B cell (primary cell): ENCODE data around the gene IPP. TPM values are rescaled to one million over a fixed set of nuclear protein-coding genes. Genes with fewer than 3 reads are reported as not detected.
"Not testable (repeated sequence)": the region's sequence is repeated elsewhere in the genome, so short reads cannot be mapped to it uniquely, and the experiment has no call there.

Experiments used
- ATAC-seq: fragments of 200-7000 bp; cut with Tn5 transposase; one replicate; pipeline ENCODE4 v1.10.0; 2021; ENCODE audit warnings: low read depth, mild to moderate bottlenecking, moderate number of reproducible peaks, moderate library complexity
- CTCF ChIA-PET: fragments of 350-600 bp; sonication (Branson Sonifier 250); formaldehyde crosslinking; loops from one replicate; lab custom pipeline; 2021; ENCODE audit warnings: antibody characterized with exemption, inconsistent platforms; lab: Charles Lee
- POLR2A ChIA-PET: fragments of 350-600 bp; sonication (Branson Sonifier 250); formaldehyde crosslinking; loops from one replicate; lab custom pipeline; 2021; ENCODE audit warnings: antibody characterized with exemption; lab: Charles Lee
- DNase-seq: peaks from one replicate; pipeline ENCODE4 v3.0.0; 2013
- H2AFZ ChIP-seq: 2 replicates; pipeline ENCODE4 v1.6.1; 2012; ENCODE audit warnings: mild to moderate bottlenecking, low read depth, low read length; ENCODE audit not compliant: insufficient read depth, poor library complexity, severe bottlenecking
- H3K27ac ChIP-seq, 2 donors: 1 replicate in 1 of 2; 2 replicates in 1 of 2; pipeline ENCODE4 v1.5.1; 2012 to 2013; ENCODE audit warnings: low read length in 2 of 2, mild to moderate bottlenecking in 2 of 2, moderate library complexity in 1 of 2
- H3K27me3 ChIP-seq, 4 experiments: fragments of 200-600 bp in 1 of 4; sonication (generic) in 1 of 4; replicated peaks in 1 of 4; 1 replicate in 2 of 4; 2 replicates in 2 of 4; pipeline versions ENCODE4 v1.6.1 to v1.7.0; 2013 to 2016; ENCODE audit warnings: low read length in 3 of 4, mild to moderate bottlenecking in 2 of 4, mixed read lengths in 1 of 4, moderate library complexity in 1 of 4; ENCODE audit not compliant: insufficient read depth in 4 of 4, control insufficient read depth in 3 of 4; ENCODE audit errors: control extremely low read depth in 1 of 4
- H3K36me3 ChIP-seq, 2 experiments: replicated peaks in 1 of 2; 1 replicate in 1 of 2; 2 replicates in 1 of 2; pipeline versions ENCODE4 v1.6.1 to v1.7.1; 2013; ENCODE audit warnings: low read length in 1 of 2; ENCODE audit not compliant: insufficient read depth in 2 of 2, control insufficient read depth in 1 of 2; ENCODE audit errors: control extremely low read depth in 1 of 2, extremely low read depth in 1 of 2
- H3K4me1 ChIP-seq, 2 donors: fragments of 200-600 bp in 1 of 2; sonication (generic) in 1 of 2; 1 replicate in 1 of 2; 2 replicates in 1 of 2; pipeline versions ENCODE4 v1.5.1 to v1.6.1; 2013 to 2017; ENCODE audit warnings: low read length in 2 of 2; ENCODE audit not compliant: control insufficient read depth in 2 of 2, insufficient read depth in 2 of 2
- H3K4me2 ChIP-seq: replicated peaks from 2 replicates; pipeline ENCODE3; 2012; ENCODE audit warnings: mild to moderate bottlenecking, low read depth, low read length; ENCODE audit not compliant: poor library complexity, severe bottlenecking
- H3K4me3 ChIP-seq, 5 experiments: fragments of 200-600 bp in 1 of 5; sonication (generic) in 1 of 5; 1 replicate in 3 of 5; 2 replicates in 2 of 5; pipeline versions ENCODE4 v1.5.1 to v1.7.0; 2011 to 2016; ENCODE audit warnings: low read length in 4 of 5, mild to moderate bottlenecking in 4 of 5, low read depth in 2 of 5, control low read depth in 1 of 5, moderate library complexity in 1 of 5; ENCODE audit not compliant: insufficient read depth in 1 of 5; ENCODE audit errors: control extremely low read depth in 1 of 5, extremely low read depth in 1 of 5
- H3K79me2 ChIP-seq: fragments of 200-600 bp; sonication (generic); one replicate; pipeline ENCODE4 v1.6.0; 2016; ENCODE audit warnings: low read length; ENCODE audit not compliant: control insufficient read depth, insufficient read depth
- H3K9ac ChIP-seq: fragments of 200-600 bp; sonication (generic); 2 replicates; pipeline ENCODE4 v1.6.1; 2017; ENCODE audit warnings: mild to moderate bottlenecking, low read length, moderate library complexity
- H3K9me3 ChIP-seq, 3 donors: one replicate each; pipeline versions ENCODE4 v1.6.1 to v1.7.1; 2013; ENCODE audit warnings: low read length in 2 of 3; ENCODE audit not compliant: control insufficient read depth in 2 of 3, insufficient read depth in 1 of 3; ENCODE audit errors: control extremely low read depth in 1 of 3
- H4K20me1 ChIP-seq: 2 replicates; pipeline ENCODE4 v1.6.0; 2012; ENCODE audit warnings: mild to moderate bottlenecking, low read length; ENCODE audit not compliant: insufficient read depth, control insufficient read depth, poor library complexity, severe bottlenecking
- H3K27ac Mint-ChIP-seq: one replicate; pipeline ENCODE4 v1.8.0; 2021; ENCODE audit warnings: mixed read lengths
- H3K27me3 Mint-ChIP-seq: one replicate; pipeline ENCODE4 v1.8.0; 2021; ENCODE audit warnings: mixed read lengths
- H3K4me1 Mint-ChIP-seq: one replicate; pipeline ENCODE4 v1.8.0; 2021; ENCODE audit warnings: mixed read lengths
- H3K4me3 Mint-ChIP-seq: one replicate; pipeline ENCODE4 v1.8.0; 2021; ENCODE audit warnings: mixed read lengths
- H3K9me3 Mint-ChIP-seq: one replicate; pipeline ENCODE4 v1.8.0; 2022; ENCODE audit warnings: mixed read lengths; ENCODE audit not compliant: insufficient read depth
- CTCF ChIP-seq: fragments of 200-600 bp; IDR thresholded peaks from one replicate; pipeline ENCODE4 v1.8.0; 2022; ENCODE audit warnings: antibody characterized with exemption, mild to moderate bottlenecking
- EZH2 ChIP-seq: IDR thresholded peaks from 2 replicates; pipeline ENCODE4 v1.6.1; 2012; ENCODE audit warnings: borderline replicate concordance, low read depth, mild to moderate bottlenecking, moderate library complexity, low read length; ENCODE audit not compliant: insufficient read depth, poor library complexity, severe bottlenecking
- WGBS: methylation state at CpG from one replicate; pipeline ENCODE4 v1.1.5; 2013; ENCODE audit warnings: missing lambda C conversion rate; ENCODE audit not compliant: insufficient coverage; 5-methylcytosine and 5-hydroxymethylcytosine counted together
- intact Hi-C: fragments of 100-400 bp; cut with micrococcal nuclease; formaldehyde crosslinking; loops from one replicate; pipeline ENCODE4 v1.10.0; 2022
- polyA plus RNA-seq: library from polyadenylated mRNA; depleted of rRNA; stranded (reverse); fragments of >200 nt; gene quantifications from 2 replicates; pipeline ENCODE4 v1.2.3, GENCODE V29; 2012
- total RNA-seq, 2 donors: library from RNA; stranded (reverse); fragments of 120-200 nt in 1 of 2; gene quantifications; 1 replicate in 1 of 2; 2 replicates in 1 of 2; pipeline versions ENCODE4 v1.2.3 to v1.2.4, GENCODE V29; 2013 to 2022

The IPP gene
- total and polyA plus RNA-seq, 2 donors (not counting 1 experiment from before 2014, with no cell fraction given) = 2.3 to 12.1 TPM

GRCh38 chr1:45752014-45752413, 1.6 kb upstream of the IPP start:
- H3K27me3 ChIP-seq = no peaks in the 10 kb centered on the region
- no peaks in the 10 kb centered on the region for H3K79me2 ChIP-seq
- H3K9ac ChIP-seq = no peak overlapping the region
- ATAC-seq = no peak
- peak overlapping the region; percentile 4 for H3K4me3 Mint-ChIP-seq
- POLR2A ChIA-PET = no interaction called here
- intact Hi-C loops = loop anchor here (10.0 kb wide), 1 partner anchor 227 kb away; the partner anchor contains the start of gene PRDX1
- H3K9me3 Mint-ChIP-seq = no peaks in the 10 kb centered on the region
- peak overlapping the region; percentile 65 for H3K27ac Mint-ChIP-seq
- H3K4me1 ChIP-seq = peaks cover 8 to 18% of the 10 kb centered on the region in 2 donors
- CTCF ChIA-PET = no interaction called here
- H3K27me3 Mint-ChIP-seq = no peaks in the 10 kb centered on the region
- no peak overlapping the region for H2AFZ ChIP-seq
- H3K27ac ChIP-seq = peak overlapping the region in 1 of 2 donors; percentile 94
- WGBS = no CpG with 5 or more reads among the region's 2 CpGs
- no peaks in the 10 kb centered on the region for H4K20me1 ChIP-seq
- peaks cover 0 to 5% (median 3%) of the 10 kb centered on the region in 3 donors for H3K9me3 ChIP-seq
- no peaks in the 10 kb centered on the region for H3K36me3 ChIP-seq
- no peak overlapping the region for H3K4me2 ChIP-seq
- no peak for TF ChIP-seq CTCF
- TF ChIP-seq EZH2 = no peak
- H3K4me1 Mint-ChIP-seq = peaks cover 15% of the 10 kb centered on the region
- no peak overlapping the region for H3K4me3 ChIP-seq
- DNase-seq = no peak

DNA sequence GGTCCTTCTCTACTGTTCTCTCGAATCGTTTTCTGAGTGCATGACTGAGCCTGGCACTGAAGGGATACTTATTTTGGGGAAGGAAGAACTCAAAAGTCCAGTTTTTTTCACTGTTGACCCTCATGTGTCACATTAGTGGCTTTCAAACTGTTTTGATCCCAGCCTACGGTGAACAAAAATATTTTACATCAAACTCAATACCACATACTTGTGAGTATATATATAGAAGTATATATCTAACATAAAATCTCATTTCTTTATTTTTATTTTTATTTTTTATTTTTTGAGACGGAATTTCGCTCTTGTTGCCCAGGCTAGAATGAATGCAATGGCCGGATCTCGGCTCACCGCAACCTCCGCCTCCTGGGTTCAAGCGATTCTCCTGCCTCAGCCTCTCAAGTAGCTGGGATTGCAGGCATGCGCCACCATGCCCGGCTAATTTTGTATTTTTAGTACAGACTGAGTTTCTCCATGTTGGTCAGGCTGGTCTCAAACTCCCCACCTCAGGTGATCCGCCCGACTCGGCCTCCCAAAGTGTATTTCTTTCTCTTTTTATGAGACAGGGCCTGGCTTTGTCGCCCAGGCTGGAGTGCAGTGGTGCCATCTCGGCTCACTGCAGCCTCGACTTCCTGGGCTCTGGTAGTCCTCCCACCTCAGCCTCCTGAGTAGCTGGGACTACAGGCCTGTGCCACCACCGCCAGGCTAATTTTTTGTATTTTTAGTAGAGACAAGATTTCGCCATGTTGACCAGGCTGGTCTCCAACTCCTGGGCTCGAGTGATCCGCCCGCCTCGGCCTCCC, 786 bp upstream of the IPP start:
- H3K27ac Mint-ChIP-seq = peak overlapping the region; percentile 100
- H3K4me3 Mint-ChIP-seq = peak overlapping the region; percentile 99
- Histone ChIP-seq H3K27ac (peak overlapping the region; percentile 94 to 98), H3K4me3 (peak overlapping the region; percentile 70 to 82 (median 75)), H3K4me2 (peak overlapping the region; percentile 86), H3K9ac (peak overlapping the region; percentile 84), H3K4me1 (peaks cover 8 to 18% of the 10 kb centered on the region in 2 donors), H2AFZ (peak overlapping the region; percentile 90)
- H3K27me3 Mint-ChIP-seq, H3K36me3 ChIP-seq, DNase-seq, H3K9me3 ChIP-seq, H3K79me2 ChIP-seq, H3K27me3 ChIP-seq, H3K9me3 Mint-ChIP-seq, ATAC-seq, H4K20me1 ChIP-seq: not testable (repeated sequence)
- intact Hi-C loops = loop anchor here (2.0 to 10.0 kb wide), 4 partner anchors 168 to 552 kb away; partner anchors contain the start of genes LRRC41, PRDX1 and UQCRH
- 84% methylated on average over 14 of the region's 24 CpGs for WGBS
- H3K4me1 Mint-ChIP-seq = peaks cover 15% of the 10 kb centered on the region
- CTCF ChIA-PET = interaction anchor here (0.7 to 1.2 kb wide), 2 partner anchors 23 to 65 kb away, joined by 3 to 5 read pairs; partner anchors contain the start of gene GPBP1L1
- POLR2A ChIA-PET = interaction anchor here (0.5 to 1.3 kb wide), 3 partner anchors 65 to 448 kb away, joined by 4 to 14 read pairs (median 4); partner anchors contain the start of gene GPBP1L1
